HG03571 (cell line): ENCODE data around the gene ECHDC3.

Experiments used
- ATAC-seq: cut with Tn5 transposase; IDR thresholded peaks from one replicate; pipeline ENCODE4 v1.9.1; 2021; ENCODE audit not compliant: unreplicated experiment

ECHDC3 gene

DNA sequence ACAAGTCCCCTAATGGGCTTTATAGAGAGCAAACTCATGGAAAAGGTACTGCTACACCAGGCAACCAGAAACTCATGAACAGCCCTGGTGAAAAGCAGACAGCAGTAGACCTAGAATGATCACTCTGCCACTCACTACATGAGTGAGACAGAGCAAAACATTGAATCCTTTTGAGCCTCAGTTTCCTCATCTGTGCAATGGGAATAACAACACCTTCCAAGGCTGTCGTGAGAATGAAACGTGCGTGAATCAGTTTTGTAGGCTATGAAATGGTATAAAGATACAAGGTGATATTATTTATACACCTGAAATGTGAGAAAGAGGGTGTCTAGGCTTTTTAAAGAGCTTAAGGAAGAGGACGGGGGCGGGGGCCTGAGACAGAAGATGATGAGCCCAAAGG lies 66.6 kb downstream of the ECHDC3 start:
- ATAC-seq = no peak

DNA sequence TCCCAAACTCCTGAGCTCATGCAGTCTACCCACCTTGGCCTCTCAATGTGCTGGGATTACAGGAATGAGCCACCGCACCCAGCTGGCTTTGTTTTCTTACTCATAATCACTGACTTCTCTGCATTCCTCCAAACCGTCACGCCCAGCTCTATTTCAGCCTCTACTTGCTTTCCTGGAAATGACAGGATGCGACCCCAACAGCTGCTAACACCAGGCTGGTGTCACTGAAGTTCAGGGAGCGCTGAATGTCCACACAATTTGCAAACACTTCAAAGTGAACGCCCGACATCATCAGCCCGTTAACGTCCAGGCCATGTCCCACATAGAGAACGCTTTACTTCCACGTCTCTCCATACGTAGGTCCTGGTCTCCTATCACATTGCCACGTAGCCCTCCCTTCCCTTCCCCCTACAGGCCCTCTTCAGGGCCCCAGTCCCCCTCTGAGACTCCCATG lies 68.2 kb downstream of the ECHDC3 start:
- no peak for ATAC-seq

- ATAC-seq = no peak
These were observed 68.8 kb downstream of the ECHDC3 start for GRCh38 chr10:11810973-11811372.

DNA sequence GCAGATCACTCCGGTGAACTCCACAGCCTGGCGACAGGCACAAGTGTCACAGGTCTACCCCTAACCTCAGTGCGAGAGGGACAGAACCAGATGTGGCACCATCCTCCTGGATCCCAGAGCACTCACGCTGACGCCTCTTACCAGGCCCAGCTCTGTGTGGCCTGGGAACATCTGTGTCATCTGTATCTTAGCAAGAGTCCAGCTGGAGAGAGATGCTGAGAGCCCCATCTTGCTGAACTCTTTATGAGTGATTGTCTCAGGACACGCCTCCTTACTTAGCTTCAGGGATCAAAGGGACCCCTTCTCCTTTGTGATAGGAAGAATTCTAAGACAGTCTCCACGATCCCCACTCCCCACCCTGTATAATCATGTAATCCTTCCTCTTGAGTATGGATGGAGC lies 71.0 kb downstream of the ECHDC3 start:
- ATAC-seq = no peak
